WTC11 (cell line): ENCODE data around the gene TBL1XR1. TPM values are rescaled to one million over a fixed set of nuclear protein-coding genes. Genes with fewer than 3 reads are reported as not detected.

Source experiments
- ATAC-seq: fragments of 200-7000 bp; cut with Tn5 transposase; 2 replicates; pipeline ENCODE4 v1.10.0; 2021; ENCODE audit warnings: mild to moderate bottlenecking, moderate library complexity
- CTCF ChIA-PET: fragments of 300-600 bp; sonication (Branson Sonifier 250); formaldehyde crosslinking; loops from one replicate; lab custom pipeline; 2021; ENCODE audit warnings: antibody characterized with exemption; lab: Charles Lee
- POLR2A ChIA-PET: fragments of 350-600 bp; sonication (Branson Sonifier 250); formaldehyde crosslinking; loops from one replicate; lab custom pipeline; 2021; ENCODE audit warnings: antibody characterized with exemption; lab: Charles Lee
- DNase-seq: peaks from one replicate; pipeline ENCODE4 v3.0.0; 2021; ENCODE audit warnings: low spot score
- H3K27ac Mint-ChIP-seq: 2 replicates; pipeline ENCODE4 v1.8.0; 2021; ENCODE audit warnings: mixed read lengths
- H3K27me3 Mint-ChIP-seq: 2 replicates; pipeline ENCODE4 v1.8.0; 2021; ENCODE audit warnings: low read depth, mild to moderate bottlenecking, moderate library complexity, mixed read lengths
- H3K36me3 Mint-ChIP-seq: 2 replicates; pipeline ENCODE4 v1.8.0; 2021; ENCODE audit warnings: mixed read lengths
- H3K4me1 Mint-ChIP-seq: 2 replicates; pipeline ENCODE4 v1.8.0; 2022; ENCODE audit warnings: mixed read lengths
- H3K4me3 Mint-ChIP-seq: 2 replicates; pipeline ENCODE4 v1.8.0; 2021; ENCODE audit warnings: mild to moderate bottlenecking, moderate library complexity, mixed read lengths
- H3K9me3 Mint-ChIP-seq: 2 replicates; pipeline ENCODE4 v1.8.0; 2021; ENCODE audit warnings: mixed read lengths
- ATF2 ChIP-seq: sonication (generic); formaldehyde crosslinking; IDR thresholded peaks from 2 replicates; pipeline ENCODE4 v1.8.1; 2022; ENCODE audit warnings: low read depth, missing genetic modification reagents, borderline replicate concordance
- CREB1 ChIP-seq: sonication (generic); formaldehyde crosslinking; IDR thresholded peaks from 2 replicates; pipeline ENCODE4 v1.8.0; 2023; ENCODE audit warnings: mild to moderate bottlenecking, missing genetic modification reagents
- CREM ChIP-seq: sonication (generic); formaldehyde crosslinking; IDR thresholded peaks from 2 replicates; pipeline ENCODE4 v1.8.1; 2022; ENCODE audit warnings: mild to moderate bottlenecking, missing genetic modification reagents, moderate library complexity
- EMX1 ChIP-seq: fragments of 250-450 bp; sonication (Bioruptor Pico); IDR thresholded peaks from 2 replicates; pipeline ENCODE4 v1.8.0; 2021; ENCODE audit warnings: mild to moderate bottlenecking
- FOXP4 ChIP-seq: sonication (generic); formaldehyde crosslinking; IDR thresholded peaks from 2 replicates; pipeline ENCODE4 v1.8.0; 2022; ENCODE audit warnings: mild to moderate bottlenecking, missing genetic modification reagents
- GTF2I ChIP-seq: fragments of 250-450 bp; sonication (Bioruptor Pico); conservative IDR thresholded peaks from 2 replicates; pipeline ENCODE4 v1.4.0; 2021; ENCODE audit warnings: mild to moderate bottlenecking
- IRF2 ChIP-seq: sonication (generic); formaldehyde crosslinking; IDR thresholded peaks from 2 replicates; pipeline ENCODE4 v1.8.0; 2022; ENCODE audit warnings: low read depth, missing genetic modification reagents, borderline replicate concordance
- NR2C2 ChIP-seq: sonication (generic); formaldehyde crosslinking; IDR thresholded peaks from 2 replicates; pipeline ENCODE4 v1.8.0; 2022; ENCODE audit warnings: mild to moderate bottlenecking, missing genetic modification reagents
- PRDM15 ChIP-seq: sonication (generic); formaldehyde crosslinking; IDR thresholded peaks from 2 replicates; pipeline ENCODE4 v1.8.0; 2022; ENCODE audit warnings: missing genetic modification reagents
- TP53 ChIP-seq: sonication (generic); formaldehyde crosslinking; IDR thresholded peaks from 2 replicates; pipeline ENCODE4 v1.8.1; 2023; ENCODE audit warnings: mild to moderate bottlenecking, missing genetic modification reagents
- ZNF138 ChIP-seq: sonication (generic); formaldehyde crosslinking; conservative IDR thresholded peaks from 2 replicates; pipeline ENCODE4 v1.8.1; 2022; ENCODE audit warnings: mild to moderate bottlenecking, moderate library complexity, missing genetic modification reagents
- total RNA-seq: library from RNA; stranded (reverse); gene quantifications from 3 replicates; pipeline ENCODE4 v1.2.3, GENCODE V29; 2021
- TF ChIP-seq, protein P1 (sequence below): fragments of 250-450 bp; sonication (Bioruptor Pico); IDR thresholded peaks from 2 replicates; pipeline ENCODE4 v1.9.0; 2021; ENCODE audit warnings: moderate library complexity, mild to moderate bottlenecking, inconsistent platforms, borderline replicate concordance
- TF ChIP-seq, protein P2 (sequence below): sonication (generic); formaldehyde crosslinking; IDR thresholded peaks from 2 replicates; pipeline ENCODE4 v1.8.1; 2022; ENCODE audit warnings: low read depth, mild to moderate bottlenecking, moderate library complexity, missing genetic modification reagents, borderline replicate concordance
- TF ChIP-seq, protein P3 (sequence below): fragments of 250-450 bp; sonication (Bioruptor Pico); IDR thresholded peaks from 2 replicates; pipeline ENCODE4 v1.9.0; 2021; ENCODE audit warnings: mild to moderate bottlenecking
- TF ChIP-seq, protein P4 (sequence below): sonication (generic); formaldehyde crosslinking; IDR thresholded peaks from 2 replicates; pipeline ENCODE4 v1.8.1; 2023; ENCODE audit warnings: mild to moderate bottlenecking, moderate library complexity, missing genetic modification reagents
- TF ChIP-seq, protein P5 (sequence below): sonication (generic); formaldehyde crosslinking; IDR thresholded peaks from 2 replicates; pipeline ENCODE4 v1.8.1; 2023; ENCODE audit warnings: mild to moderate bottlenecking, missing genetic modification reagents

The TBL1XR1 gene
- total RNA-seq, 1 experiment from 2014 or later, result 148 TPM

GRCh38 chr3:177127008-177127407, 70.3 kb downstream of the TBL1XR1 start:
- no peaks in the 10 kb centered on the region for H3K36me3 Mint-ChIP-seq
- peaks cover 87% of the 10 kb centered on the region for H3K4me1 Mint-ChIP-seq
- no peak for DNase-seq
- TF ChIP-seq GTF2I (CRISPR knock-in tag), result no peak
- TF ChIP-seq, protein P1, sequence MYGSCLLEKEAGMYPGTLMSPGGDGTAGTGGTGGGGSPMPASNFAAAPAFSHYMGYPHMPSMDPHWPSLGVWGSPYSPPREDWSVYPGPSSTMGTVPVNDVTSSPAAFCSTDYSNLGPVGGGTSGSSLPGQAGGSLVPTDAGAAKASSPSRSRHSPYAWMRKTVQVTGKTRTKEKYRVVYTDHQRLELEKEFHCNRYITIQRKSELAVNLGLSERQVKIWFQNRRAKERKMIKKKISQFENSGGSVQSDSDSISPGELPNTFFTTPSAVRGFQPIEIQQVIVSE, result no peak
- TF ChIP-seq CREB1 (CRISPR knock-in tag), result no peak
- no peak for TF ChIP-seq ATF2
- no peak for TF ChIP-seq FOXP4
- TF ChIP-seq, protein P2, sequence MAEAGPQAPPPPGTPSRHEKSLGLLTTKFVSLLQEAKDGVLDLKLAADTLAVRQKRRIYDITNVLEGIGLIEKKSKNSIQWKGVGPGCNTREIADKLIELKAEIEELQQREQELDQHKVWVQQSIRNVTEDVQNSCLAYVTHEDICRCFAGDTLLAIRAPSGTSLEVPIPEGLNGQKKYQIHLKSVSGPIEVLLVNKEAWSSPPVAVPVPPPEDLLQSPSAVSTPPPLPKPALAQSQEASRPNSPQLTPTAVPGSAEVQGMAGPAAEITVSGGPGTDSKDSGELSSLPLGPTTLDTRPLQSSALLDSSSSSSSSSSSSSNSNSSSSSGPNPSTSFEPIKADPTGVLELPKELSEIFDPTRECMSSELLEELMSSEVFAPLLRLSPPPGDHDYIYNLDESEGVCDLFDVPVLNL, result no peak
- ATAC-seq, result no peak
- no peak overlapping the region for H3K4me3 Mint-ChIP-seq
- no peaks in the 10 kb centered on the region for H3K27me3 Mint-ChIP-seq
- ChIA-PET POLR2A (no interaction called here), CTCF (no interaction called here)
- no peaks in the 10 kb centered on the region for H3K9me3 Mint-ChIP-seq
- H3K27ac Mint-ChIP-seq, result no peak overlapping the region

- Mint-ChIP-seq H3K9me3 (no peaks in the 10 kb centered on the region), H3K36me3 (no peaks in the 10 kb centered on the region), H3K4me3 (no peak overlapping the region), H3K4me1 (peaks cover 87% of the 10 kb centered on the region), H3K27ac (no peak overlapping the region), H3K27me3 (no peaks in the 10 kb centered on the region)
- ChIA-PET POLR2A (no interaction called here), CTCF (interaction anchor here (0.6 kb wide), 1 partner anchor 160 kb away, joined by 4 read pairs; no protein-coding TSS in a partner anchor)
- DNase-seq (no peak), ATAC-seq (no peak)
- TF ChIP-seq CREB1 (CRISPR knock-in tag) (no peak), EMX1 (CRISPR knock-in tag) (no peak), CREM (CRISPR knock-in tag) (no peak), TP53 (CRISPR knock-in tag) (no peak), ZNF138 (CRISPR knock-in tag) (no peak)
- TF ChIP-seq, protein P3, sequence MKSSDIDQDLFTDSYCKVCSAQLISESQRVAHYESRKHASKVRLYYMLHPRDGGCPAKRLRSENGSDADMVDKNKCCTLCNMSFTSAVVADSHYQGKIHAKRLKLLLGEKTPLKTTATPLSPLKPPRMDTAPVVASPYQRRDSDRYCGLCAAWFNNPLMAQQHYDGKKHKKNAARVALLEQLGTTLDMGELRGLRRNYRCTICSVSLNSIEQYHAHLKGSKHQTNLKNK (CRISPR knock-in tag), result no peak
- TF ChIP-seq, protein P4, sequence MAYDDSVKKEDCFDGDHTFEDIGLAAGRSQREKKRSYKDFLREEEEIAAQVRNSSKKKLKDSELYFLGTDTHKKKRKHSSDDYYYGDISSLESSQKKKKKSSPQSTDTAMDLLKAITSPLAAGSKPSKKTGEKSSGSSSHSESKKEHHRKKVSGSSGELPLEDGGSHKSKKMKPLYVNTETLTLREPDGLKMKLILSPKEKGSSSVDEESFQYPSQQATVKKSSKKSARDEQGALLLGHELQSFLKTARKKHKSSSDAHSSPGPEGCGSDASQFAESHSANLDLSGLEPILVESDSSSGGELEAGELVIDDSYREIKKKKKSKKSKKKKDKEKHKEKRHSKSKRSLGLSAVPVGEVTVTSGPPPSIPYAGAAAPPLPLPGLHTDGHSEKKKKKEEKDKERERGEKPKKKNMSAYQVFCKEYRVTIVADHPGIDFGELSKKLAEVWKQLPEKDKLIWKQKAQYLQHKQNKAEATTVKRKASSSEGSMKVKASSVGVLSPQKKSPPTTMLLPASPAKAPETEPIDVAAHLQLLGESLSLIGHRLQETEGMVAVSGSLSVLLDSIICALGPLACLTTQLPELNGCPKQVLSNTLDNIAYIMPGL (CRISPR knock-in tag), result no peak
These were observed 71.1 kb downstream of the TBL1XR1 start for GRCh38 chr3:177126015-177126773.

DNA sequence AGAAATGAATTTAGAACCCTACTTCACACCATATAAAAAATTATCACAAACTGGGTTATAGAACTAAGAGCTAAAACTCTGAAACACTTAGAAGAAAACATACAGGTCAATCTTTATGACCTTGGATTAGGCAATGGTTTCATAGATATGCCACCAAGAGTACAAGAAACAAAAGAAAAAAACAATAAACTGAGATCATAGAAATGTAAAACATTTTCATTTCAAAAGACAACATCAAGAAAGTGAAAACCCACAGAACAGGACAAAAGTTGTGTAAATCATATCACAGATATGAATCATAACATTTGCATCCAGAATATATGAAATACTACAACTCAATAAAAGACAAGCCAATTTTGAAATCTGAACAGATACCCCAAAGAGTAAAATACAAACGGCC, 72.4 kb downstream of the TBL1XR1 start:
- H3K4me1 Mint-ChIP-seq, result peaks cover 88% of the 10 kb centered on the region
- no peak for DNase-seq
- POLR2A ChIA-PET, result no interaction called here
- ATAC-seq, result no peak
- no peak for TF ChIP-seq IRF2 (CRISPR knock-in tag)
- TF ChIP-seq ZNF138 (CRISPR knock-in tag), result no peak
- TF ChIP-seq, protein P5, sequence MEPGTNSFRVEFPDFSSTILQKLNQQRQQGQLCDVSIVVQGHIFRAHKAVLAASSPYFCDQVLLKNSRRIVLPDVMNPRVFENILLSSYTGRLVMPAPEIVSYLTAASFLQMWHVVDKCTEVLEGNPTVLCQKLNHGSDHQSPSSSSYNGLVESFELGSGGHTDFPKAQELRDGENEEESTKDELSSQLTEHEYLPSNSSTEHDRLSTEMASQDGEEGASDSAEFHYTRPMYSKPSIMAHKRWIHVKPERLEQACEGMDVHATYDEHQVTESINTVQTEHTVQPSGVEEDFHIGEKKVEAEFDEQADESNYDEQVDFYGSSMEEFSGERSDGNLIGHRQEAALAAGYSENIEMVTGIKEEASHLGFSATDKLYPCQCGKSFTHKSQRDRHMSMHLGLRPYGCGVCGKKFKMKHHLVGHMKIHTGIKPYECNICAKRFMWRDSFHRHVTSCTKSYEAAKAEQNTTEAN (CRISPR knock-in tag), result no peak
- TF ChIP-seq NR2C2 (CRISPR knock-in tag), result no peak
- TF ChIP-seq PRDM15 (CRISPR knock-in tag), result no peak
- TF ChIP-seq, all 79 proteins: peak for 0
- Mint-ChIP-seq H3K9me3 (no peaks in the 10 kb centered on the region), H3K27ac (peak overlapping the region; percentile 27), H3K36me3 (no peaks in the 10 kb centered on the region), H3K27me3 (no peaks in the 10 kb centered on the region), H3K4me3 (no peak overlapping the region)
- CTCF ChIA-PET, result no interaction called here
